H1 (cell line): Measurements from ENCODE around the gene DACT3. TPM values are rescaled to one million over a fixed set of nuclear protein-coding genes. Genes with fewer than 3 reads are reported as not detected.

Source experiments
- CBX5 ChIP-seq: fragments of 300-800, 300-1000 bp; sonication (generic); IDR thresholded peaks from 2 replicates; pipeline ENCODE4 v1.7.1; 2016; ENCODE audit warnings: antibody characterized with exemption, low read length, low read depth
- CHD2 ChIP-seq: IDR thresholded peaks from 2 replicates; pipeline ENCODE4 v1.6.1; 2012; ENCODE audit warnings: low read length, improper control_type of control experiment
- HDAC6 ChIP-seq: IDR thresholded peaks from one replicate; pipeline ENCODE4 v1.7.1; 2012; ENCODE audit warnings: low read depth, mild to moderate bottlenecking, inconsistent platforms, low read length, moderate library complexity
- RNF2 ChIP-seq: fragments of 200-900, 300-1000 bp; sonication (generic); IDR thresholded peaks from 2 replicates; pipeline ENCODE4 v1.7.1; 2016; ENCODE audit warnings: borderline replicate concordance, low read depth, mild to moderate bottlenecking, antibody characterized with exemption, low read length; ENCODE audit not compliant: poor library complexity, severe bottlenecking; ENCODE audit errors: missing control alignments
- SUZ12 ChIP-seq: fragments of 200-600 bp; sonication (generic); IDR thresholded peaks from 2 replicates; pipeline ENCODE4 v1.6.1; 2012; ENCODE audit warnings: mild to moderate bottlenecking, inconsistent platforms, low read length, moderate library complexity, mixed read lengths
- polyA plus RNA-seq, 7 experiments: library from polyadenylated mRNA; depleted of rRNA in 3 of 7; stranded (reverse) in 5 of 7; unstranded in 2 of 7; fragments of >200 nt in 5 of 7; fragments of 200-250 nt in 2 of 7; gene quantifications; 1 replicate in 5 of 7; 2 replicates in 1 of 7; 4 replicates in 1 of 7; pipeline versions ENCODE4 v1.2.1 to v1.2.3, GENCODE V29; 2011 to 2013; ENCODE audit warnings: missing spikeins in 2 of 7, mixed read lengths in 2 of 7
- total RNA-seq: library from RNA; stranded (reverse); fragmentation: NEBNext Ultra II Directional; extraction: Animal tissue kit (Norgen Biotek cat#: 25700); gene quantifications from 2 replicates; pipeline ENCODE4 v1.2.1, GENCODE V29; 2021

Gene DACT3
- total and polyA plus RNA-seq, 2 of the 8 experiments (the other 6 are each of a cell fraction or from before 2014, with no cell fraction given) = 1.8 to 2.0 TPM

GRCh38 chr19:46611776-46612175 is 49.2 kb downstream of the DACT3 start (continued):
- no peak for TF ChIP-seq CBX5
- TF ChIP-seq CHD2 = no peak
- TF ChIP-seq HDAC6 = no peak
- TF ChIP-seq RNF2 = no peak
- TF ChIP-seq SUZ12 = no peak
- TF ChIP-seq, all 59 proteins: peak for 0
